ENCODE measurements around the gene ARMH3. TPM values are rescaled to one million over a fixed set of nuclear protein-coding genes. Genes with fewer than 3 reads are reported as not detected.

ARMH3 gene
- total RNA-seq, 1 experiment from 2014 or later: 12.8 TPM

GRCh38 chr10:101925027-101925426, 130.9 kb downstream of the ARMH3 start:
- Histone ChIP-seq H3K36me3 (ENCODE audit: low read depth) (no peaks in the 10 kb centered on the region), H3K27ac (no peak overlapping the region), H3K9me3 (ENCODE audit: insufficient read depth, low read depth) (no peaks in the 10 kb centered on the region), H3F3A (ENCODE audit: insufficient read depth, low read depth) (0 out of 2 replicates have a peak, but pooled peaks cover 3% of the 10 kb centered on the region), H3K79me2 (ENCODE audit: low read depth) (no peaks in the 10 kb centered on the region), H2AFZ (no peak overlapping the region), H3K9me2 (ENCODE audit: insufficient read depth) (no peaks in the 10 kb centered on the region), H3K4me3 (no peak overlapping the region), H3K27me3 (ENCODE audit: insufficient read depth, low read depth) (no peaks in the 10 kb centered on the region), H4K20me1 (ENCODE audit: insufficient read depth) (no peaks in the 10 kb centered on the region), H3K4me2 (no peak overlapping the region), H3K4me1 (replicated peaks; ENCODE audit: insufficient read depth) (no peaks in the 10 kb centered on the region)
- intact Hi-C loops (cut with micrococcal nuclease; ENCODE audit: unreplicated experiment): no loop called here
- no peak for DNase-seq
- CTCF ChIA-PET: no interaction called here
- TF ChIP-seq, protein P1, sequence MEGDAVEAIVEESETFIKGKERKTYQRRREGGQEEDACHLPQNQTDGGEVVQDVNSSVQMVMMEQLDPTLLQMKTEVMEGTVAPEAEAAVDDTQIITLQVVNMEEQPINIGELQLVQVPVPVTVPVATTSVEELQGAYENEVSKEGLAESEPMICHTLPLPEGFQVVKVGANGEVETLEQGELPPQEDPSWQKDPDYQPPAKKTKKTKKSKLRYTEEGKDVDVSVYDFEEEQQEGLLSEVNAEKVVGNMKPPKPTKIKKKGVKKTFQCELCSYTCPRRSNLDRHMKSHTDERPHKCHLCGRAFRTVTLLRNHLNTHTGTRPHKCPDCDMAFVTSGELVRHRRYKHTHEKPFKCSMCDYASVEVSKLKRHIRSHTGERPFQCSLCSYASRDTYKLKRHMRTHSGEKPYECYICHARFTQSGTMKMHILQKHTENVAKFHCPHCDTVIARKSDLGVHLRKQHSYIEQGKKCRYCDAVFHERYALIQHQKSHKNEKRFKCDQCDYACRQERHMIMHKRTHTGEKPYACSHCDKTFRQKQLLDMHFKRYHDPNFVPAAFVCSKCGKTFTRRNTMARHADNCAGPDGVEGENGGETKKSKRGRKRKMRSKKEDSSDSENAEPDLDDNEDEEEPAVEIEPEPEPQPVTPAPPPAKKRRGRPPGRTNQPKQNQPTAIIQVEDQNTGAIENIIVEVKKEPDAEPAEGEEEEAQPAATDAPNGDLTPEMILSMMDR (conservative IDR thresholded peaks at IDR 0.05): no peak
- TF ChIP-seq EZH2 (IDR thresholded peaks at IDR 0.05; ENCODE audit: low read depth): no peak
- no TSS peak for BruUV-seq (replicated peaks)
- POLR2A ChIA-PET (ENCODE audit: unreplicated experiment): no interaction called here

DNA sequence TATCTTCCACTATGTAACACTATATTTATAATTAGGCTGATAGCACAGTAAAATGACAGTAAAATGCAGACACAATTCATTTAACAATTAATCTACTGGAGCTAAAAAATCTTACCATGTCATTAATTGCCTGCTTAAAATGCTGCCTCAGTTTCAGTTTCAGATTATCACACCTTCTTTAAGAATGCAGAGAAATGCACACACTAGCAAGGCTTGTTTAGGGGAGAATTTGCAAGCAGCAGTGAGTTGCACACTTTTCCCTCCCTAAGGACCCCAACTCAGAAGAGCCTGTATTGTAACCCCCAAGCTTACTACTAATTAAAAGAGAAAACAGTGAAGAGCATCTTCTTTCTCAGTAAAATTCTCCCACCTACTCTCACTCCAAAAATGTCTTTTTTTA, 132.7 kb downstream of the ARMH3 start:
- no peaks in the 10 kb centered on the region for H4K20me1 ChIP-seq (ENCODE audit: insufficient read depth)
- POLR2A ChIA-PET (ENCODE audit: unreplicated experiment): no interaction called here
- H3K4me2 ChIP-seq: no peak overlapping the region
- no peak overlapping the region for H3K27ac ChIP-seq
- no peaks in the 10 kb centered on the region for H3K4me1 ChIP-seq (replicated peaks; ENCODE audit: insufficient read depth)
- no peak overlapping the region for H3K4me3 ChIP-seq
- 0 out of 2 replicates have a peak, but pooled peaks cover 3% of the 10 kb centered on the region for H3F3A ChIP-seq (ENCODE audit: insufficient read depth, low read depth)
- H3K9me2 ChIP-seq (ENCODE audit: insufficient read depth): no peaks in the 10 kb centered on the region
- H3K36me3 ChIP-seq (ENCODE audit: low read depth): no peaks in the 10 kb centered on the region
- no peaks in the 10 kb centered on the region for H3K9me3 ChIP-seq (ENCODE audit: insufficient read depth, low read depth)
- intact Hi-C loops (cut with micrococcal nuclease; ENCODE audit: unreplicated experiment): no loop called here
- no peak overlapping the region for H2AFZ ChIP-seq
- TF ChIP-seq, protein P1 (conservative IDR thresholded peaks at IDR 0.05): no peak
- TF ChIP-seq EZH2 (IDR thresholded peaks at IDR 0.05; ENCODE audit: low read depth): no peak
- CTCF ChIA-PET: no interaction called here
- H3K27me3 ChIP-seq (ENCODE audit: insufficient read depth, low read depth): no peaks in the 10 kb centered on the region
- DNase-seq: no peak
- H3K79me2 ChIP-seq (ENCODE audit: low read depth): no peaks in the 10 kb centered on the region
- BruUV-seq (replicated peaks): no TSS peak

DNA sequence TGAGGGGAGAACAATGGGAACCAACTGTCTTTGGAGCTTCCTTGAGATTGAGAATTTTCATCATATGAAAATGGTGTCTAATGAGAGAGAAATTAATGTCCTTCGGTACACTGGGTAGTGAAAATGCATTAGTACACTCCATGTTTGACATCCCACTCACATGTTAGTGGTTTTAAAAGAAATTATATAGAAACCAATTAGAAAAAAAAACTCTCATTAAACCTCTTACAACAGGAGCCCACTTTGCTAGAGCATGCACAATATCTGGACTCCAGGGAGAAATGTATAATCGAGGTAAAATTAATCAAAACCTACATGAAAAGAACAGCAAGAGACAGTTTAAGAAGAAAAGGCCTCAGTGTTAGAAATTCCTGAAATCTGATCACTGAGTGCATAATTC, 133.1 kb downstream of the ARMH3 start:
- H3K79me2 ChIP-seq (ENCODE audit: low read depth): no peaks in the 10 kb centered on the region
- POLR2A ChIA-PET (ENCODE audit: unreplicated experiment): no interaction called here
- H3K9me2 ChIP-seq (ENCODE audit: insufficient read depth): no peaks in the 10 kb centered on the region
- CTCF ChIA-PET: no interaction called here
- H4K20me1 ChIP-seq (ENCODE audit: insufficient read depth): no peaks in the 10 kb centered on the region
- H3K4me2 ChIP-seq: no peak overlapping the region
- TF ChIP-seq EZH2 (IDR thresholded peaks at IDR 0.05; ENCODE audit: low read depth): no peak
- TF ChIP-seq, protein P1 (conservative IDR thresholded peaks at IDR 0.05): no peak
- 0 out of 2 replicates have a peak, but pooled peaks cover 3% of the 10 kb centered on the region for H3F3A ChIP-seq (ENCODE audit: insufficient read depth, low read depth)
- H2AFZ ChIP-seq: no peak overlapping the region
- H3K9me3 ChIP-seq (ENCODE audit: insufficient read depth, low read depth): no peaks in the 10 kb centered on the region
- no peak overlapping the region for H3K27ac ChIP-seq
- BruUV-seq (replicated peaks): no TSS peak
- no peak overlapping the region for H3K4me3 ChIP-seq
- no peaks in the 10 kb centered on the region for H3K36me3 ChIP-seq (ENCODE audit: low read depth)
- no peaks in the 10 kb centered on the region for H3K4me1 ChIP-seq (replicated peaks; ENCODE audit: insufficient read depth)
- DNase-seq: no peak
- intact Hi-C loops (cut with micrococcal nuclease; ENCODE audit: unreplicated experiment): no loop called here
- no peaks in the 10 kb centered on the region for H3K27me3 ChIP-seq (ENCODE audit: insufficient read depth, low read depth)

All from PC-9 (cell line).